PFSK-1 (cell line): ENCODE results near the gene FSTL1.

ENCODE experiments used
- POLR2AphosphoS5 ChIP-seq: IDR thresholded peaks from 2 replicates; pipeline ENCODE4 v1.6.1; 2012; ENCODE audit warnings: low read depth, mild to moderate bottlenecking, control low read depth, low read length, moderate library complexity
- SIN3A ChIP-seq: IDR thresholded peaks from 2 replicates; pipeline ENCODE4 v1.6.1; 2012; ENCODE audit warnings: mild to moderate bottlenecking, low read length, moderate library complexity, borderline replicate concordance; ENCODE audit not compliant: insufficient read depth

DNA sequence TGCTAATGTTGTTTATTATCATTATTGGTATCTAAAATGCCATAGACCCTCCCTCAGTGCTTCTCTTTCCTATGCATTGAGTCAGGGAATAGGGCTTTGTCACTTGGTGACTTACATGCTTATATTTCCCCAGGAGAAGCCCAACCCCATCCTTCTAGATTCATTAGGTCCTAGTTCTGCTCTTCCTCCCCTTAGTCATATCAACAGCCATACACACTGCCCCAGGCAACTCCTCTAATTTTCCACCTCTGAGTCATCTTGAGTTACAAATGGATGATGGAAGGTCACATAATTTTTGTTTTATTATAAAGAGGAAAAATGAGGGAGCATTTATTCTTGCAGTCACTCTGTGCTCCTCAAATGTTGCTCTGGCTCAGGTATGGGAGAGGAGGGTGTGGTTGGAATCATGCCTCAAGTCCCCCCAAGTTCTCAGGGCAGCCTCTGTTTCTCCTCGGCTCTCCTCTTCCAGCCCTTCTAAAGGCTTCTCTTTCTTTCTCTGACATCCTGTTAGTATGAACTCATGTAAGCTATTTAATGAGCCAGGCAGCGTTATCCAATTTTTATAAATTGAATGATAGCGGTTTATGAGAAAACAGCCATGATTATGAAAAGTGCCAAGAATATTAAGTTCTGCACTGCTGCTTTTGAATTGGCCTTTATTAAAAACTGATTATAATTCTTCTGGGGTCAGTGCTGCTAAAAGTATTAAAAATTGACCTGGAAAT lies 45.6 kb upstream of the FSTL1 start:
- TF ChIP-seq SIN3A (no peak), POLR2AphosphoS5 (no peak)
